HEK293T (cell line): ENCODE data around the gene SPSB3.

Experiments
- CTCF ChIA-PET: fragments of 350-600 bp; formaldehyde crosslinking; extraction: SDS; loops from one replicate; lab custom pipeline; 2021; ENCODE audit warnings: antibody characterized with exemption, inconsistent platforms; lab: Yijun Ruan, JAX
- POLR2A ChIA-PET: fragments of 350-600 bp; formaldehyde crosslinking; extraction: SDS; loops from one replicate; lab custom pipeline; 2020; ENCODE audit warnings: antibody characterized with exemption, inconsistent platforms; lab: Yijun Ruan, JAX
- DNase-seq: peaks from one replicate; pipeline ENCODE4 v3.0.0; 2012; ENCODE audit warnings: mixed read lengths; ENCODE audit errors: extremely low spot score
- ARNT ChIP-seq: fragments of 450-650 bp; IDR thresholded peaks from 2 replicates; pipeline ENCODE4 v1.6.1; 2017; ENCODE audit warnings: mild to moderate bottlenecking
- BHLHE40 ChIP-seq: fragments of 450-650 bp; IDR thresholded peaks from 2 replicates; pipeline ENCODE4 v1.6.1; 2016; ENCODE audit warnings: mild to moderate bottlenecking, moderate library complexity, borderline replicate concordance
- CTBP1 ChIP-seq: fragments of 450-650 bp; IDR thresholded peaks from 2 replicates; pipeline ENCODE4 v1.6.1; 2016; ENCODE audit warnings: borderline replicate concordance
- ELF4 ChIP-seq: fragments of 450-650 bp; IDR thresholded peaks from 2 replicates; pipeline ENCODE4 v1.6.1; 2017; ENCODE audit warnings: antibody characterized with exemption
- FOXA1 ChIP-seq: fragments of 450-650 bp; IDR thresholded peaks from 2 replicates; pipeline ENCODE4 v1.6.1; 2016; ENCODE audit warnings: mild to moderate bottlenecking
- FOXK2 ChIP-seq: fragments of 450-650 bp; IDR thresholded peaks from 2 replicates; pipeline ENCODE4 v1.6.1; 2016; ENCODE audit warnings: mild to moderate bottlenecking
- FOXM1 ChIP-seq: fragments of 450-650 bp; IDR thresholded peaks from 2 replicates; pipeline ENCODE4 v1.6.1; 2017; ENCODE audit warnings: mild to moderate bottlenecking, borderline replicate concordance
- HDGF ChIP-seq: fragments of 450-650 bp; IDR thresholded peaks from 2 replicates; pipeline ENCODE4 v1.6.1; 2017; ENCODE audit warnings: antibody characterized with exemption, borderline replicate concordance
- L3MBTL2 ChIP-seq: fragments of 450-650 bp; conservative IDR thresholded peaks from 2 replicates; pipeline ENCODE4 v1.6.1; 2016; ENCODE audit warnings: mild to moderate bottlenecking
- LEF1 ChIP-seq: fragments of 450-650 bp; IDR thresholded peaks from 2 replicates; pipeline ENCODE4 v1.6.1; 2017; ENCODE audit warnings: mild to moderate bottlenecking, borderline replicate concordance
- NFRKB ChIP-seq: fragments of 450-650 bp; IDR thresholded peaks from 2 replicates; pipeline ENCODE4 v1.6.1; 2016; ENCODE audit warnings: mild to moderate bottlenecking, moderate library complexity
- SP1 ChIP-seq: fragments of 450-650 bp; IDR thresholded peaks from 2 replicates; pipeline ENCODE4 v1.6.1; 2017
- SUZ12 ChIP-seq: fragments of 450-650 bp; IDR thresholded peaks from 2 replicates; pipeline ENCODE4 v1.6.1; 2016; ENCODE audit warnings: mild to moderate bottlenecking
- TARDBP ChIP-seq: fragments of 450-650 bp; IDR thresholded peaks from 2 replicates; pipeline ENCODE4 v1.6.1; 2016
- ZNF384 ChIP-seq: fragments of 450-650 bp; IDR thresholded peaks from 2 replicates; pipeline ENCODE4 v1.6.1; 2016
- TF ChIP-seq, protein P1 (sequence below): fragments of 450-650 bp; IDR thresholded peaks from 2 replicates; pipeline ENCODE4 v1.6.1; 2016

Gene SPSB3

GRCh38 chr16:1763521-1764511 lies 18.6 kb downstream of the SPSB3 start:
- CTCF ChIA-PET = no interaction called here

GRCh38 chr16:1762879-1763520 lies 19.4 kb downstream of the SPSB3 start:
- DNase-seq = no peak
- no peak for TF ChIP-seq FOXK2
- TF ChIP-seq L3MBTL2 = no peak
- no peak for TF ChIP-seq BHLHE40
- POLR2A ChIA-PET = no interaction called here
- CTCF ChIA-PET = interaction anchor here (0.7 kb wide), 1 partner anchor 85 kb away, joined by 4 read pairs; the partner anchor contains the start of gene JPT2

More at GRCh38 chr16:1763521-1764511, 18.6 kb downstream of the SPSB3 start:
- POLR2A ChIA-PET = interaction anchor here (1.2 to 1.5 kb wide), 2 partner anchors 9 to 86 kb away, joined by 5 read pairs; partner anchors contain the start of genes EME2, JPT2 and MRPS34
- no peak for TF ChIP-seq HDGF
- TF ChIP-seq LEF1 = no peak
- TF ChIP-seq FOXA1 = no peak
- TF ChIP-seq, protein P1, sequence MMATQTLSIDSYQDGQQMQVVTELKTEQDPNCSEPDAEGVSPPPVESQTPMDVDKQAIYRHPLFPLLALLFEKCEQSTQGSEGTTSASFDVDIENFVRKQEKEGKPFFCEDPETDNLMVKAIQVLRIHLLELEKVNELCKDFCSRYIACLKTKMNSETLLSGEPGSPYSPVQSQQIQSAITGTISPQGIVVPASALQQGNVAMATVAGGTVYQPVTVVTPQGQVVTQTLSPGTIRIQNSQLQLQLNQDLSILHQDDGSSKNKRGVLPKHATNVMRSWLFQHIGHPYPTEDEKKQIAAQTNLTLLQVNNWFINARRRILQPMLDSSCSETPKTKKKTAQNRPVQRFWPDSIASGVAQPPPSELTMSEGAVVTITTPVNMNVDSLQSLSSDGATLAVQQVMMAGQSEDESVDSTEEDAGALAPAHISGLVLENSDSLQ = no peak
- TF ChIP-seq ZNF384 = no peak
- TF ChIP-seq TARDBP = no peak
- TF ChIP-seq ELF4 = no peak
- TF ChIP-seq BHLHE40 = no peak
- no peak for TF ChIP-seq FOXM1
- no peak for TF ChIP-seq CTBP1
- TF ChIP-seq SP1 = no peak
- TF ChIP-seq ARNT = no peak
- DNase-seq = peak; percentile 40

- TF ChIP-seq ARNT (no peak), LEF1 (no peak), HDGF (no peak), TARDBP (no peak), BHLHE40 (no peak), NFRKB (no peak), SUZ12 (no peak)
- TF ChIP-seq, protein P1 = no peak
- CTCF ChIA-PET = interaction anchor here (0.7 kb wide), 1 partner anchor 84 kb away, joined by 4 read pairs; the partner anchor contains the start of gene JPT2
- POLR2A ChIA-PET = no interaction called here
- DNase-seq = no peak
Observed at GRCh38 chr16:1762196-1762878, 20.0 kb downstream of the SPSB3 start.

- DNase-seq = no peak
- ChIA-PET POLR2A (no interaction called here), CTCF (no interaction called here)
- TF ChIP-seq FOXA1 = no peak
- TF ChIP-seq TARDBP = no peak
Observed at GRCh38 chr16:1761751-1762150, 20.6 kb downstream of the SPSB3 start.

DNA sequence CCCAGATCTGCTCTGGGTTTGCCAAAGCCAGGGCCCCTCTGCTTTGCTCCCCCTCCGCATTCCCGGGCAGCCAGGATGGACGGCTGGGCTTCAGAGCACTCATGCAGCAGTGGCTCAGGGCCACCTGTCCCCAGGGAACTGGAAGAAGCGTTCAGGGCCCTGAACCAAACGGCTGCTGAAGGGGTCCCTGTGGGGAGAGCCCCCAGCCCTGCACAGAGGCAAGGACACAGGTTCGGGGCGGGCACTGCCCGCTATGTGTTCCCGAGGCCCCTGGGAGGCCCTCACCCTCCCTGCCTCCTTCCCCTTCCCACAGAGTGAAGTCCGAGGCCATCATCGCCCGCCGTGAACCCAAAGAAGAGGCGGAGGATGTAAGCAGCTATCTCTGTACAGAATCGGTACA lies 21.5 kb downstream of the SPSB3 start:
- TF ChIP-seq SUZ12 = no peak
- TF ChIP-seq LEF1 = no peak
- no peak for TF ChIP-seq FOXM1
- TF ChIP-seq FOXA1 = no peak
- TF ChIP-seq HDGF = no peak
- TF ChIP-seq FOXK2 = no peak
- TF ChIP-seq ELF4 = no peak
- TF ChIP-seq, protein P1 = no peak
- TF ChIP-seq ARNT = no peak
- no peak for TF ChIP-seq TARDBP
- no peak for TF ChIP-seq ZNF384
- TF ChIP-seq SP1 = no peak
- no peak for TF ChIP-seq L3MBTL2
- TF ChIP-seq CTBP1 = no peak
- TF ChIP-seq NFRKB = no peak
- no peak for TF ChIP-seq BHLHE40
- POLR2A ChIA-PET = interaction anchor here (1.3 kb wide), 1 partner anchor 11 kb away, joined by 5 read pairs; the partner anchor contains the start of genes EME2 and NME3
- DNase-seq = no peak
- CTCF ChIA-PET = no interaction called here
